ENCODE results near the gene RBM42. TPM values are rescaled to one million over a fixed set of nuclear protein-coding genes. Genes with fewer than 3 reads are reported as not detected.

RBM42 gene
- total and polyA plus RNA-seq, 8 donors, result 18.2 to 38.6 (median 29.9) TPM

DNA sequence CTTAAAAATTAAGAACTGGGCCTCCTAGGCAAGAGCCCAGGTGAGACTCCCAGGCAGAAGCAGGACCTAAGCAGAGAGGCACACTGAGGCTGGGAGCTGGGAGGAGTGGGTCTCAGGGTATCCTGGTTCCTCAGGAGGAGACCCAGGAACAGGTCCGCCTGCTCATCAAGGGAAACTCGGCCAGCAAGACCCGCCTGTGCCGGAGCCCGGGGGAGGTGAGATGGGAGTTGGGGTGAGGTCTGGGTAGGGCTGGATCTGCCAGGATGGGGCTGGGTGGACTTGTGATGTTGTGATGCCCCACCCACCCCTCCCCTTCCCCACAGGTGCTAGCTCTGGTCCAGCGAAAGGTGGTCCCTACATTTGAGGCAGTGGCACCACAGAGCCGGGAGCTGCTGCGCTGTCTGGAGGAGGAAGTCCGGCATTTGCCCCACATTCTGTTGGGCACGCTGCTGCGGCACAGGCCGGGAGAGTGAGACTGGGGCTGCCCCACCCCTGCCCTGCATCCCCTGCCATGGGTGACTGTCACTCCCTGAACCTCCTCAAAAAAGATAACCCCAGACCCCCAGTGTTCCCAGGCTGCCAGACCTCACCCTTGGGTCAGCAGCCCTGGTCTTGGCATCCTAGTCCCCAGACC lies 9.4 kb upstream of the RBM42 start:
- intact Hi-C loops (cut with DNase I), result no loop called here
- no peak for ATAC-seq
- WGBS, 2 donors, result 96 to 97% methylated on average over 11 to 12 of the region's 12 CpGs

DNA sequence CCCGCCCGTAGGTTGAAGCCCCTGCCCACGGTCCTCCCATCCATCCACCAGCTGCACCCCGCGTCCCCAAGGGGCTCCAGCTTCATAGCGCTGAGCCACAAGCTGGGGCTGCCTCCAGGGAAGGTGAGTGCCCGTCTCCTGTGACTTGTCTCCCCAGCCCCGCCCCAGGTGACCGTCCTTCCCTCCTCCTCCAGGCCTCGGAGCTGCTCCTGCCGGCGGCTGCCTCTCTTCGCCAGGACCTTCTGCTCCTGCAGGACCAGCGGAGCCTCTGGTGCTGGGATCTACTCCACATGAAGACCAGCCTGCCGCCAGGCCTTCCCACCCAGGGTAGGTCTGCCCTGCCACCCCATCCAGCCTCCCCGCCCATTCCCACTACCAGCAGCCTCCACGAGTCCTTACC lies 8.8 kb upstream of the RBM42 start:
- no peaks in the 10 kb centered on the region for H3K27me3 ChIP-seq
- ATAC-seq (no peak), DNase-seq (peak in 1 of 6 donors; percentile 69), FAIRE-seq (no peak)
- no peaks in the 10 kb centered on the region for H3K36me3 ChIP-seq
- H3K9me3 ChIP-seq, result no peaks in the 10 kb centered on the region
- no peak overlapping the region for H3K27ac ChIP-seq
- 90 to 93% methylated on average over 17 of the region's 17 CpGs for WGBS, 2 donors
- intact Hi-C loops (cut with DNase I), result no loop called here
- TF ChIP-seq, protein P1, sequence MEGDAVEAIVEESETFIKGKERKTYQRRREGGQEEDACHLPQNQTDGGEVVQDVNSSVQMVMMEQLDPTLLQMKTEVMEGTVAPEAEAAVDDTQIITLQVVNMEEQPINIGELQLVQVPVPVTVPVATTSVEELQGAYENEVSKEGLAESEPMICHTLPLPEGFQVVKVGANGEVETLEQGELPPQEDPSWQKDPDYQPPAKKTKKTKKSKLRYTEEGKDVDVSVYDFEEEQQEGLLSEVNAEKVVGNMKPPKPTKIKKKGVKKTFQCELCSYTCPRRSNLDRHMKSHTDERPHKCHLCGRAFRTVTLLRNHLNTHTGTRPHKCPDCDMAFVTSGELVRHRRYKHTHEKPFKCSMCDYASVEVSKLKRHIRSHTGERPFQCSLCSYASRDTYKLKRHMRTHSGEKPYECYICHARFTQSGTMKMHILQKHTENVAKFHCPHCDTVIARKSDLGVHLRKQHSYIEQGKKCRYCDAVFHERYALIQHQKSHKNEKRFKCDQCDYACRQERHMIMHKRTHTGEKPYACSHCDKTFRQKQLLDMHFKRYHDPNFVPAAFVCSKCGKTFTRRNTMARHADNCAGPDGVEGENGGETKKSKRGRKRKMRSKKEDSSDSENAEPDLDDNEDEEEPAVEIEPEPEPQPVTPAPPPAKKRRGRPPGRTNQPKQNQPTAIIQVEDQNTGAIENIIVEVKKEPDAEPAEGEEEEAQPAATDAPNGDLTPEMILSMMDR (IDR thresholded peaks at IDR 0.05), result no peak
- H3K4me3 ChIP-seq, result no peak overlapping the region
- no peaks in the 10 kb centered on the region for H3K4me1 ChIP-seq

More for the DNA sequence above, 9.4 kb upstream of the RBM42 start:
- no peak overlapping the region for H3K27ac ChIP-seq
- H3K9me3 ChIP-seq, result no peaks in the 10 kb centered on the region
- FAIRE-seq (no peak), DNase-seq (peak in 1 of 6 donors; percentile 60)
- no peaks in the 10 kb centered on the region for H3K27me3 ChIP-seq
- no peaks in the 10 kb centered on the region for H3K36me3 ChIP-seq
- H3K4me1 ChIP-seq, result no peaks in the 10 kb centered on the region
- TF ChIP-seq, protein P1 (IDR thresholded peaks at IDR 0.05), result no peak
- no peak overlapping the region for H3K4me3 ChIP-seq

DNA sequence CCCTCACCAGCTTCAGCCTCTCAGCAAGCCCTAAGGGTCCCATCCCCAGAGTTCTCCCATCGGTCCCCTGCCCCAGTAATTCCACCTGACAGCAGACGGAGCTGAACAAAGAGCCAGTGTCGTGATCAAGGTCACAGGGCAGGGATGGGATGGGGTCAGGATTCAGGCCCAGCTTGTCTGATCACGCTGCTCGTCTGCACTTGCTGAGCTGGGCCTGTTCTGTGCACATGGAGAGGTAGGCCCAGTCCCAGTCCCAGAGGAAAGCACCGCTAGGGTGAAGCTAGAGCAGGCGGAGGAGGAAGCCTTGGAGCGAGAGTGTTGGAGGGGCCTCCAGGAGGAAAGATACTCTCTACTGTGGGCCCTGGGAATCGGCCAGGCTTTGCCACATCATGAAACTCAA lies 7.1 kb upstream of the RBM42 start:
- no peak overlapping the region for H3K27ac ChIP-seq
- intact Hi-C loops (cut with DNase I), result no loop called here

DNA sequence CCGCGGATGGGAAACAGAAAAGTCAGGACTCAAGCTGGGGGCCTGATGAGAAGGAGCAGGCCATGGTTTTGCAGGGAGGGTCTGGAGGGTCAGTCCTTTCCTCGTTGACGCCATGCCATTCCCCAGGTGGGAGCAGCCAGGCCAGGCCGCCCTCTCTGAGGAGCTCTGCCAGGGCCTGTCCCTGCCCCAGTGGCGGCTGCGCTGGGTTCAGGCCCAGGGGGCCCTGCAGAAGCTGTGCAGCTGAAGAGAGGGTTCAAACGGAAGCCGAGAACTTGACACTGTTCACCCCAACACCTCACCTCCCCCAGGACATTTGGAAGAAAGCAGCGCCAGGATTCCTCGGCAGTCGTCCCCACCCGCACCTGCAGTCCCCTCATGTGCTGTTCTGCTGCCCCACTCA lies 6.1 kb upstream of the RBM42 start:
- 87 to 94% methylated on average over 11 to 13 of the region's 13 CpGs for WGBS, 2 donors
- Histone ChIP-seq H3K36me3 (no peaks in the 10 kb centered on the region), H3K9me3 (no peaks in the 10 kb centered on the region), H3K4me3 (no peak overlapping the region), H3K27ac (no peak overlapping the region), H3K27me3 (no peaks in the 10 kb centered on the region), H3K4me1 (no peaks in the 10 kb centered on the region)
- DNase-seq (no peak), ATAC-seq (no peak), FAIRE-seq (no peak)
- TF ChIP-seq, protein P1 (IDR thresholded peaks at IDR 0.05), result no peak
- intact Hi-C loops (cut with DNase I), result no loop called here

More for the DNA sequence above, 7.1 kb upstream of the RBM42 start:
- no peak for FAIRE-seq
- DNase-seq, result no peak
- Histone ChIP-seq H3K9me3 (no peaks in the 10 kb centered on the region), H3K27me3 (no peaks in the 10 kb centered on the region), H3K4me3 (no peak overlapping the region), H3K36me3 (no peaks in the 10 kb centered on the region), H3K4me1 (no peaks in the 10 kb centered on the region)
- TF ChIP-seq, protein P1 (IDR thresholded peaks at IDR 0.05), result no peak
- 90 to 92% methylated on average over 9 of the region's 9 CpGs for WGBS, 2 donors
- ATAC-seq, result no peak

DNA sequence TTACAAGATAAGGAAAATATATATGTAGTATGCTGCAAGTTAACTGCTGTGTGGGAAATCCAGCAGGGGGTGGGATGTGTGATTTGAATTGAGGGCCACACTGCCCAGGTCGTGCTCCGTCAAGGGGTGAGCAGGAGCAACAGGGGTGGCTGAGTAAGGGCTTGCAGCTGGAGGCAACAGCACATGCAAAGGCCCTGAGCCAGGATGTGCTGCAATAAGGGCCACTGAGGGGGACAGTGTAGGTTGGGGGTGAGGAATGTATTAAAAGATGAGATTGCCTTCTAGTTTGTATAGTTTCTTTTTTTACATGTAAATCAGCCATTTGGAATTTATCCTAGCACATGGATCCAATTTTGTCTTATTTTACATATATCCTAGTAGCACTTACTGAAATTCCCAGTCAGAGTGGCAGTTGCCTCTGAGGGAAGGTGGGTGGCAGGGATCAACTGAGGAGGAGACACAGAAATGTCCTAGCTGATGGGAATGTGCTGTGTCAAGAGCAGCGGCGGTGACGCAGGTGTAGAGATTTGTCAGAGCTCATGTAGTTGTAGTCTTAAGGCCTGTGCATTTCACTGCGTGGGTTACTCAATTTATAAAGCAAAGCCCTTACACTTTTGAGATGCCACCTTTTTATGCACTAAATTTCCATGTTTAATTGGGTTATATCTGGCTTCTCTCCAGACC lies 5.4 kb upstream of the RBM42 start:
- no peaks in the 10 kb centered on the region for H3K27me3 ChIP-seq
- H3K27ac ChIP-seq, result no peak overlapping the region
- FAIRE-seq (no peak), DNase-seq (no peak), ATAC-seq (no peak)
- intact Hi-C loops (cut with DNase I), result no loop called here
- H3K4me1 ChIP-seq, result no peaks in the 10 kb centered on the region
- H3K9me3 ChIP-seq, result no peaks in the 10 kb centered on the region
- WGBS, 2 donors, result 85% methylated on average over 6 of the region's 6 CpGs
- no peak overlapping the region for H3K4me3 ChIP-seq
- TF ChIP-seq, protein P1 (IDR thresholded peaks at IDR 0.05), result no peak
- H3K36me3 ChIP-seq, result no peaks in the 10 kb centered on the region
